ENCODE data around the gene TMEM150C.

DNA sequence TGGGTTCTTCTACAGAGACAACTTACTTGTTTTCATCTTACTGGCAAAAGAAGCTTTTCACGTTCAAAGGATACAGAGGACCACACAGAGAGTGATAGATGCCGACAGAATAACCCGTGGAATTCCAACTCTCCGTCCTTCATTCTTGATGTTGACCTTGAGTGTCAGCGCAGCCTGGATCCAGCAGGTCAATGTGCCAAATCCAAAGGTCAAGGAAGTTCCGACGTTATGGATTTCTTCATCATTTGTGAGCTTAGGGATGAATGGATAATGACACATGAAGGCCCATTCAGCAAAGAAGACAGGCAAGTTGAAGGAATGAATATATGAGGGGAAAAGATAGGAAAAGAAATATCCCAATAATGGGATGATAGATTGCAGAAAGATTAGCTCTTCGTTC, 71.8 kb downstream of the TMEM150C start:
- no peak for TF ChIP-seq POLR2A (IDR thresholded peaks at IDR 0.05)
- TF ChIP-seq, protein P1, sequence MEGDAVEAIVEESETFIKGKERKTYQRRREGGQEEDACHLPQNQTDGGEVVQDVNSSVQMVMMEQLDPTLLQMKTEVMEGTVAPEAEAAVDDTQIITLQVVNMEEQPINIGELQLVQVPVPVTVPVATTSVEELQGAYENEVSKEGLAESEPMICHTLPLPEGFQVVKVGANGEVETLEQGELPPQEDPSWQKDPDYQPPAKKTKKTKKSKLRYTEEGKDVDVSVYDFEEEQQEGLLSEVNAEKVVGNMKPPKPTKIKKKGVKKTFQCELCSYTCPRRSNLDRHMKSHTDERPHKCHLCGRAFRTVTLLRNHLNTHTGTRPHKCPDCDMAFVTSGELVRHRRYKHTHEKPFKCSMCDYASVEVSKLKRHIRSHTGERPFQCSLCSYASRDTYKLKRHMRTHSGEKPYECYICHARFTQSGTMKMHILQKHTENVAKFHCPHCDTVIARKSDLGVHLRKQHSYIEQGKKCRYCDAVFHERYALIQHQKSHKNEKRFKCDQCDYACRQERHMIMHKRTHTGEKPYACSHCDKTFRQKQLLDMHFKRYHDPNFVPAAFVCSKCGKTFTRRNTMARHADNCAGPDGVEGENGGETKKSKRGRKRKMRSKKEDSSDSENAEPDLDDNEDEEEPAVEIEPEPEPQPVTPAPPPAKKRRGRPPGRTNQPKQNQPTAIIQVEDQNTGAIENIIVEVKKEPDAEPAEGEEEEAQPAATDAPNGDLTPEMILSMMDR (IDR thresholded peaks at IDR 0.05): no peak

Measured in Peyer's patch (tissue), 4 donors.